Stimulated activated CD8-positive, alpha-beta memory T cell treated with anti-CD3 and anti-CD28 coated beads, Interleukin-4, amount 100 ng/mL, for 24 hours (primary cell): Measurements from ENCODE around the gene ASMTL.
"Not testable (repeated sequence)": the region's sequence is repeated elsewhere in the genome, so short reads cannot be mapped to it uniquely, and the experiment has no call there.

Experiments used
- DNase-seq: peaks from one replicate; pipeline ENCODE4 v3.0.0-alpha.2; 2020; ENCODE audit warnings: low read depth

ASMTL gene

DNA sequence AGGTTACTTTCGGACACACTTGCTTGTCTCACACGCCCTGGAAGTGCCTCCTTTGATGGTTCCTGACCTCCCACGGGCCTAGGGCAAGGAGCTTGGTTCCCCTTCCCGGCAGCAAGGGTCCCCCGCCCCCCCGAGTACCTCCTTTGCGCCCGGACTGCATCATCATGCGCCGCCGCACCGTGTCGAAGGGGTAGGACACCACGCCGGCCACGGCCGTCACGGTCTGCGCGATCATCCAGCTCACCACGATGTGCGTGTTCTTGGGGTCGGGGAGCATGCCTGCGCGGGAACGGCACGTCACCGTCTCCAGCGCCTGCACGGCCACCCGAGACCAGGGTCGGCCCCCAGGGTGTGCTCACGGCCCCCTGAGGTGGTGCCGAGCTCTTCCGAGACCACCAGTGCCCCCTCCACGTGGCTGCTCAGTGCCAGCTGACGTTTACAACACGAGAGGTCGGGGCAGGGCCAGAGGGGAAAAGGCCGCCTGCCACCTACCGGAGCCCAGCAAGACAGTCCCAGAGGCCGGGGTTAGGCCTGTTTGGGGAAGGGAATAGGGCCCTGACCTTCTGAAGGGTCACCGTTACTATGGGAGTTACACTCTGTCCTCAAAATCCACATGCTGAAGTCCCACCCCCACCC, 65.5 kb downstream of the ASMTL start:
- DNase-seq = no peak

GRCh38 chrX:1386338-1387127, 66.2 kb downstream of the ASMTL start:
- DNase-seq = no peak

DNA sequence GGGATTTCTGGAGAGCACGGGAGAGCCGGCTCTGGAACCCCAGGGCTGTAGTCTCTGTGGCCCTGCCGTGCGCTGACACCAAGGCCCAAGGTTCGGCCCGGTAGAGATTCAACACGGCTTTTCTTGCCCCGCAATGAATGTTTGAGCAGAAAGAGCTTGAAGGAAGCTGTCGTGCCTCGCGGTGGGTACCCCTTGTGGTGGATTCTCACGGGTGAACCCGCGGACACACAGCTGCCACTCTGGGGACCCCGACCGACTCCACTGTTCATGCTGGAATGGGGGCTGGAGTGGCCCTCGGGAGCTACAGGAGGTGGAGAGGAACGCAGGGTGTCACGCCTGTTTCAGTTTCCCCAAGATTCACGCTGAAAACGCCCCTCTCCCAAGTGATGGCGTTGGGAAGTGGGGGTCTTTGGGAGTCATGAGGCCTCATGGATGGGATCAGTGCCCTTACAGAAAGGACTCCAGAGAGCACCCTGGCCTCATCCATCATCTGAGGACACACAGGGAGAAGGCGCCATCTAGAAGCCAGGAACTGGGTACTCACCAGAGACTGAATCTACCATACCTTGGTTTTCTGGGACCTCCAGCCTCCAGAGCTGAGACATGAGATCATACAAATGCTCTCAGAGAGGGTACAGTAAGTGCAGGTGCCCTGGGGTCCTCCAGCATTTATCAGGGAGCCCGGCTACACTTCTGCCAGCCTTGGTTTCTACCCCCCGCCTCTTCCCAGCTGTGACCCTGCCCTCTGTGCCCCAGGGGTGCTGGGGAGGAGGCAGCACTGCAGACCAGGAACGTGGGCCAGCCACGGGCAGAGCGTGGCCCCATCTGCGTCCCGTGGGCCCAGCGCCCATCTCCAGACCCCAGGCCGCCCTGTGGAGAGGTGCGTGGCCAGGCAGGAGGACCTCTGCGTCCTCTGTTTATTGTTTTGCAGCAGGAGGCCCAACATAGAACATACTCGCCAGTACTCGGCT, 67.2 kb downstream of the ASMTL start:
- no peak for DNase-seq

- no peak for DNase-seq
Measured at GRCh38 chrX:1384658-1385252, 68.0 kb downstream of the ASMTL start.

GRCh38 chrX:1380672-1381233, 72.0 kb downstream of the ASMTL start:
- DNase-seq = no peak

DNA sequence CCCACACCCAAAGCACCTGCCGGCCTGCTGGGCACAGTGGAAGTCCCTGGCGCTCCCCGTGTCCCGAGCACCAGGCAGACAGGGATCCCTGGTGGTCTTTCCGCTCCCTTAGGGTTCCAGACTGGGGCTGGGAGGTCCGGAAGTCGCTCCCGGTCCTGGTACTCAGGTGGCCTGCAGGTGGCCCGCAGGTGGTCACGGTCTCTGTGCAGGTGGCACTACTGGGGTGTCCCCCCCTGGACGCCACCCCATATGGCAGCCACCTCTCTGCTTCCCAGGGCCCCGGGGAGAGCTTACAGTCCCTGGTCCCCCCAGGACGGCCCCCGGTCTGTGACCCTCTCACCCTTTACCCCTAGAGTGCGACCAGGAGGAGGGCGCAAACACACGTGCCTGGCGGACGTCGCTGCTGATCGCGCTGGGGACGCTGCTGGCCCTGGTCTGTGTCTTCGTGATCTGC, 74.4 kb downstream of the ASMTL start:
- DNase-seq = no peak

DNA sequence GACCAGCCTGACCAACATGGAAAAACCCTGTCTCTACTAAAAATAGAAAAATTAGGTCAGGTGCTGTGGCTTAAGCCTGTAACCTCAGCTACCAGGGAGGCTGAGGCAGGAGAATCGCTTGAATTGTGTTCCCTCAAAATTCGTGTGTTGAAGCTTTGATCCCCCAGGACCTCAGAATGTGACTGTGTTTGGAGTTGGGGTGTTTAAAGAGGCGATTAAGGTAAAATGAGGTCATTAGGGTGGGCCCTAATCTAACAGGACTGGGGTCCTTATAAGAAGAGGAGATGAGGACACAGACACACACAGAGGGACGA, 84.4 kb downstream of the ASMTL start:
- DNase-seq = no peak

DNA sequence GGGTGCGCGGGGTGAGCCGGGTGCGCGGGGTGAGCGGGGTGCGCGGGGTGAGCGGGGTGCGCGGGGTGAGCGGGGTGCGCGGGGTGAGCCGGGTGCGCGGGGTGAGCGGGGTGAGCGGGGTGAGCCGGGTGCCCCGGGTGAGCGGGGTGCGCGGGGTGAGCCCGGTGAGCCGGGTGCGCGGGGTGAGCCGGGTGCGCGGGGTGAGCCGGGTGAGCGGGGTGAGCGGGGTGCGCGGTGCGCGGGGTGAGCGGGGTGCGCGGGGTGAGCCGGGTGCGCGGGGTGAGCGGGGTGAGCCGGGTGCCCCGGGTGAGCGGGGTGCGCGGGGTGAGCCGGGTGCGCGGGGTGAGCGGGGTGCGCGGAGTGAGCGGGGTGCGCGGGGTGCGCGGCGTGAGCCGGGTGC, 86.3 kb downstream of the ASMTL start:
- DNase-seq = not testable (repeated sequence)

- no peak for DNase-seq
Measured at GRCh38 chrX:1361910-1362309, 90.8 kb downstream of the ASMTL start.

DNA sequence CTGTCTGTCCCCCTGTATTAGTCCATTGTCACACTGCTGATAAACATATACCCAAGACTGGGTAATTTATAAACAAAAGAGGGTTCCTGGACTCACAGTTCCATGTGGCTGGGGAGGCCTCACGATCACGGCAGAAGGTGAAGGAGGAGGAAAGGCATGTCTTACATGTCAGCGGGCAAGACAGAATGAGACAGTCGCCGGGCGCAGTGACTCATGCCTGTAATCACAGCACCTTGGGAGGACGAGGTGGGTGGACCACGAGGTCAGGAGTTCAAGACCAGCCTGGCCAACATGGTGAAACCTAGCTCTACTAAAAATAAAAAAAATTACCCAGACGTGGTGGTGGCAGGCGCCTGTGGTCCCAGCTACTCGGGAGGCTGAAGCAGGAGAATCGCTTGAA, 91.4 kb downstream of the ASMTL start:
- no peak for DNase-seq

DNA sequence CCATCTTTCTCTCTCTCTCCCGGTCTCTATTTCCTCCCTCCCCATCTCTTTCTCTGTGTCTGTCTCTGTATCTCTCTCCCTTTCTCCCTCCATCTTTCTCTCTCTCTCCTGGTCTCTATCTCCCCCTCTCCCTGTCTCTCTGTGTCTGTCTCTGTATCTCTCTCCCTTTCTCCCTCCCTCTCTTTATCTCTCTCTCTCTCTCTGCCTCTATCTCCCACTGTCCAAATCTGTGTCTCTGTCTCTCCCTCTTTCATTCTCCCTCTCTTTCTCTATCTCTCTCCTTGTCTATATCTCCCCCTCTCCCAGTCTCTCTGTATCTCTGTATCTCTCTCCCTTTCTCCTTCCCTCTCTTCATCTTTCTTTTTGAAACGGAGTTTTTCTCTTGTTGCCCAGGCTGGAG, 92.5 kb downstream of the ASMTL start:
- DNase-seq = no peak

DNA sequence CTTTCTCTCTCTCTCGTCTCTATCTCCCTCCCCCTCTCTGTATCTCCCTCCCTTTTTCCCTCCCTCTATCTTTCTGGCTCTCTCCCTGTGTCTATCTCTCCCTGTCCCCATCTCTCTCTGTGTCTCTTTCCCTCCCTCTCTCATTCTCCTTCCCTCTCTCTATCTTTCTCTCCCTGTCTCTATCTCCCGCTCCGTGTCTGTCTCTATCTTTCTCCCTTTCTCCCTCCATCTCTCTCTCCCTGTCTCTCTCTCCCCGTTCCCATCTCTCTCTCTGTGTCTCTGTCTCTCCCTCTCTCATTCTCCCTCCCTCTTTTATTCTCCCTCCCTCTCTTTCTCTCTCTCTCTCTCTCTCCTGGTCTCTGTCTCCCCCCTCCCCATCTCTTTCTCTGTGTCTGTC, 93.2 kb downstream of the ASMTL start:
- no peak for DNase-seq

- DNase-seq = no peak
Measured at GRCh38 chrX:1358793-1359476, 93.8 kb downstream of the ASMTL start.

DNA sequence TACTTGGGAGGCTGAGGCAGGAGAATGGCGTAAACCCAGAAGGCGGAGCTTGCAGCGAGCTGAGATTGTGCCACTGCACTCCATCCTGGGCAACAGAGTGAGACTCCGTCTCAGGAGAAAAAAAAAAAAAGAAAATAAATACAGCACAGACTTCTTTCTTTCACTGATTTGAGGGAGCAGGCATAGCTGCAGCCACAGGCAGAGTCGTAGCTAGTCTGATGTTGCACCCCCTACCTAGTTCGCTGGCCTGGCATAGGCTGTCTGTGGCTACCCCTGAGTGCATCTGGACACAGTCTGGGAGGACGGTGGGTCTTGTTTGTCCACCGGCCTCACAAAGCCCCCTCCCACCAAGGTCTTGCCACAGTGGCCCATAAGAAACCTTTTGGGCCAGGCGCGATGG, 94.7 kb downstream of the ASMTL start:
- DNase-seq = no peak

DNA sequence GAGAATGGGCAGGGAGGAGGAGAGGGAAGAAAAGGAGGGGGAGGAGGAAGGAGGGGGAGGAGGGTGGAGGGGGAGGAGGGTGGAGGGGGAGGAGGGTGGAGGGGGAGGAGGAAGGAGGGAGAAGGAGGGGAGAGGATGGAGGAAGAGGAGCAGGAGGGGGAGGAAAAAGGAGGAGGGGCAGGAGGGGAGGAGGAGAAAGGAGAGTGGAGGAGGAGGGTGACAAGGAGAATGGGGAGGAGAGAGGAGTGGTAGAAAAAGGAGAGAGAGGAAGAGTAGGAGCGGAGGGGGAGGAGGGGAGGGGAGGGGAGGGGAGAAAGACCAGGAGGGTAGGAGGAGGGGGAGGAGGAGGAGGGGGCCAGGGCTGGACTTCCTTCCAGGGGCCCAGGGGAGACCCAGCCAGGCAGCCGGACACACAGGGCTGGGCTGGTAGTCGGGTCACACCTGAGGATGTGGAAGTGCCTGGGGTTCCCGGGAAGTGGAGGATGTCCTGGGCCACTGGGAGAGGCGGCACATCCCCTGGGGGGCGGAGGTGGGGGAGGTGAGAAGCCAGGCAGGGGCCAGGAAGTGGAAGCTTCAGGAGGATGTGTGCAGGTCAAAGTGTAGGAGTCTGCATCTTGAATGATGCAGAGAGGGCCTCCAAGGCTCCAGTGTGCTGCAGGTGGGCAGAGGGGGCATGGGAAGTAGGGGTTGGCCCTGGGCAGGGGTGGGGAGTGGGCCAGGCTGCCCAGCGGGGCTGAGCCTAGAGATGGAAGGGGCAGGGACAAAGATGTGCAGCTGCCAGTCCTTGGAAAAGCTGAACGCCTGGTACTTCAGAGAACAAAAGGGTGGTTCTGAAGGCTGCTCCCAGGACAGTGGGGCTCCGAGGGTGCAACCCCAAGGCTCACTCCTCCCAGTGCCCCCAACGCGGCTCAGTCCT, 97.3 kb downstream of the ASMTL start:
- no peak for DNase-seq

DNA sequence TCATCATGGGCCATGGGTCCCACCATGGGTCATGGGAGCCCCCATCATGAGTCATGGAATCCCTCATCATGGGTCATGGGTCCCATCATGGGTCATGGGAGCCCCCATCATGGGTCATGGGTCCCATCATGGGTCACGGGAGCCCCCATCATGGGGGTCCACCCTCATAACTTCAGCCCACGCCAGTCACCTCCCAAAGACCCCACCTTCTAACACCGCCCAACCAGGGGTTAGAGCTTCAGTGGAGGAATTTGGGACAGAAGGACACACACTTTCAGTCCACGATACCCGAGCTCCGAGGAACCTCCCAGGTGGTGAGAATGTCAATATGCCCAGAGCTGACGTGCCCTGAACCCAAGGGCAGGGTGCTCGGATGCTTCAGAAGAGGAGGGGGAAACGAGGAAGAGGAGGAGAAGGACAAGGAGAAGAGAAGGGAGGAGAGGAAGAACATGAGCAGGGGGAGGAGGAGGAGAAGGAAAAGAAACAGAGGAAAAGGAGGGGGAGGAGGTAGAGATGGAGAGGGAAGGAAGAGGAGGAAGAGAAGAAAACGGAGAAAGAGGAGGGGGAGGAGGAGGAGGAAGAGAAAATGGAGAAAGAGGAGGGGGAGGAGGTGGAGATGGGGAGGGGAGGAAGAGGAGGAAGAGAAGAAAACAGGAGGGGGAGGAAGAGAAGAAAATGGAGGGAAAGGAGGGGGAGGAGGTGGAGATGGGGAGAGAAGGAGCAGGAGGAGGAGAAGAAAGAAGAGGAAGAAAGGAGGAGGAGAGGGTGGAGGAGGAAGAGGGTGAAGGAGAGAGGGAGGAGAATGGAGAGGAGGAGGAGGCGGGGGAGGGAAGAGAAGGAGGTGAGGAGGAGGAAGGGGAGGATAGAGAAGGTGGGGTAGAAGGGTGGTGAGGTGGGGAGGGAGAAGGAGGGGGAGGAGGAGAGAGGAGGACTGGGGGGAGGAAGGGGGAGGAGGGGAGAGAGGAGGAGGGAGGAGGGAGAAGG, 98.4 kb downstream of the ASMTL start:
- no peak for DNase-seq
